Adrenal gland (tissue), 5 donors: ENCODE data around the gene NECTIN1.

Experiments
- POLR2A ChIP-seq, 2 donors: fragments of 450-650 bp; IDR thresholded peaks; one replicate each; pipeline ENCODE4 v1.6.1; 2017; ENCODE audit warnings: antibody characterized with exemption in 2 of 2, mild to moderate bottlenecking in 2 of 2, moderate library complexity in 1 of 2
- TF ChIP-seq, protein P1 (sequence below), 6 experiments: fragments of 450-650 bp in 4 of 6; fragments of 200-600 bp in 2 of 6; sonication (generic) in 1 of 6; IDR thresholded peaks; 1 replicate in 5 of 6; 2 replicates in 1 of 6; pipeline versions ENCODE4 v1.5.1 to v1.8.0; 2016 to 2021; ENCODE audit warnings: antibody characterized with exemption in 6 of 6, mild to moderate bottlenecking in 2 of 6, moderate library complexity in 1 of 6
- donor health status: DM: no; HTN: no; CAD: no.

DNA sequence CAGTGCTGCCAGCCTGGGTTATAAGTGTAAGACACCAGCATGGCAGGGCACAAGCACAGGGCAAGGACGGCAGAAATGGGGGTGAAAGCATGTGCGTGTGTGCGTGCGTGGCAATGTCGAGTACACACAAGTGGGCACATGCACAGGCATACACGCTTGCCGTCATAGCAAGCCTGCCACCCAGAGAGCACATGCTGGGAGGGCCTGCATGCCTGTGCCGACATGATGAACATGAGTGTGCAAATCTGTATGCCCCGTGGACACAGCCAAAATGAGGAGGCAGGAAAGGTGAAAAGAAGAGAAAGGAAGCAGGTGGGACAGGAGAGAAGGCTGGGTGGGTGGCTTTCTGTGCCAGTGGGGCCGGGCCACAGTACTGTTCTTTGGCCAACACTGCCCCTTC, 62.9 kb downstream of the NECTIN1 start:
- TF ChIP-seq, protein P1, sequence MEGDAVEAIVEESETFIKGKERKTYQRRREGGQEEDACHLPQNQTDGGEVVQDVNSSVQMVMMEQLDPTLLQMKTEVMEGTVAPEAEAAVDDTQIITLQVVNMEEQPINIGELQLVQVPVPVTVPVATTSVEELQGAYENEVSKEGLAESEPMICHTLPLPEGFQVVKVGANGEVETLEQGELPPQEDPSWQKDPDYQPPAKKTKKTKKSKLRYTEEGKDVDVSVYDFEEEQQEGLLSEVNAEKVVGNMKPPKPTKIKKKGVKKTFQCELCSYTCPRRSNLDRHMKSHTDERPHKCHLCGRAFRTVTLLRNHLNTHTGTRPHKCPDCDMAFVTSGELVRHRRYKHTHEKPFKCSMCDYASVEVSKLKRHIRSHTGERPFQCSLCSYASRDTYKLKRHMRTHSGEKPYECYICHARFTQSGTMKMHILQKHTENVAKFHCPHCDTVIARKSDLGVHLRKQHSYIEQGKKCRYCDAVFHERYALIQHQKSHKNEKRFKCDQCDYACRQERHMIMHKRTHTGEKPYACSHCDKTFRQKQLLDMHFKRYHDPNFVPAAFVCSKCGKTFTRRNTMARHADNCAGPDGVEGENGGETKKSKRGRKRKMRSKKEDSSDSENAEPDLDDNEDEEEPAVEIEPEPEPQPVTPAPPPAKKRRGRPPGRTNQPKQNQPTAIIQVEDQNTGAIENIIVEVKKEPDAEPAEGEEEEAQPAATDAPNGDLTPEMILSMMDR (IDR thresholded peaks at IDR 0.05): no peak
- no peak for TF ChIP-seq POLR2A (IDR thresholded peaks at IDR 0.05)
